Measurements from ENCODE around the gene CHCHD3. TPM values are rescaled to one million over a fixed set of nuclear protein-coding genes. Genes with fewer than 3 reads are reported as not detected.

CHCHD3 gene
- total RNA-seq, 1 experiment from 2014 or later, result 115 TPM

- DNase-seq (ENCODE audit: low read depth), result no peak
Observed at GRCh38 chr7:132817949-132818348, 263.9 kb downstream of the CHCHD3 start.

GRCh38 chr7:132815696-132816311 lies 266.1 kb downstream of the CHCHD3 start:
- DNase-seq (ENCODE audit: low read depth), result no peak

- no peak for DNase-seq (ENCODE audit: low read depth)
Observed at GRCh38 chr7:132815130-132815529, 266.8 kb downstream of the CHCHD3 start.

- no peak for DNase-seq (ENCODE audit: low read depth)
Observed at GRCh38 chr7:132810561-132810960, 271.3 kb downstream of the CHCHD3 start.

- no peak for DNase-seq (ENCODE audit: low read depth)
Observed at GRCh38 chr7:132806834-132807233, 275.1 kb downstream of the CHCHD3 start.

GRCh38 chr7:132805766-132806165 lies 276.1 kb downstream of the CHCHD3 start:
- DNase-seq (ENCODE audit: low read depth), result no peak

- no peak for DNase-seq (ENCODE audit: low read depth)
Observed at GRCh38 chr7:132804849-132805485, 276.9 kb downstream of the CHCHD3 start.

- DNase-seq (ENCODE audit: low read depth), result no peak
Observed at GRCh38 chr7:132800522-132800921, 281.4 kb downstream of the CHCHD3 start.

GRCh38 chr7:132799081-132799413 lies 282.8 kb downstream of the CHCHD3 start:
- no peak for DNase-seq (ENCODE audit: low read depth)

GRCh38 chr7:132797152-132797551 lies 284.7 kb downstream of the CHCHD3 start:
- no peak for DNase-seq (ENCODE audit: low read depth)

GRCh38 chr7:132793474-132793873 lies 288.4 kb downstream of the CHCHD3 start:
- peak; percentile 71 for DNase-seq (ENCODE audit: low read depth)

- no peak for DNase-seq (ENCODE audit: low read depth)
Observed at GRCh38 chr7:132791036-132791435, 290.9 kb downstream of the CHCHD3 start.

- no peak for DNase-seq (ENCODE audit: low read depth)
Observed at GRCh38 chr7:132790104-132790503, 291.8 kb downstream of the CHCHD3 start.

GRCh38 chr7:132789281-132789680 lies 292.6 kb downstream of the CHCHD3 start:
- DNase-seq (ENCODE audit: low read depth), result no peak

- DNase-seq (ENCODE audit: low read depth), result no peak
Observed at GRCh38 chr7:132785870-132786269, 296.0 kb downstream of the CHCHD3 start.

- DNase-seq (ENCODE audit: low read depth), result no peak
Observed at GRCh38 chr7:132784406-132784805, 297.5 kb downstream of the CHCHD3 start.

GRCh38 chr7:132783824-132784223 lies 298.1 kb downstream of the CHCHD3 start:
- peak; percentile 91 for DNase-seq (ENCODE audit: low read depth)

GRCh38 chr7:132782777-132783640 lies 298.9 kb downstream of the CHCHD3 start:
- DNase-seq (ENCODE audit: low read depth), result peak; percentile 60

GRCh38 chr7:132780822-132781221 lies 301.1 kb downstream of the CHCHD3 start:
- DNase-seq (ENCODE audit: low read depth), result no peak

GRCh38 chr7:132779164-132779563 lies 302.7 kb downstream of the CHCHD3 start:
- DNase-seq (ENCODE audit: low read depth), result no peak

- DNase-seq (ENCODE audit: low read depth), result no peak
Observed at GRCh38 chr7:132778761-132779160, 303.1 kb downstream of the CHCHD3 start.

GRCh38 chr7:132777956-132778355 lies 303.9 kb downstream of the CHCHD3 start:
- DNase-seq (ENCODE audit: low read depth), result no peak

- DNase-seq (ENCODE audit: low read depth), result no peak
Observed at GRCh38 chr7:132777414-132777813, 304.5 kb downstream of the CHCHD3 start.

Data from LHCN-M2 (cell line).